Smooth muscle cell (in vitro differentiated cells): ENCODE results near the gene RRAS2. TPM values are rescaled to one million over a fixed set of nuclear protein-coding genes. Genes with fewer than 3 reads are reported as not detected.

ENCODE experiments used
- DNase-seq: peaks from one replicate; lab custom pipeline; 2025; ENCODE audit not compliant: unreplicated experiment; lab: John Stamatoyannopoulos, UW
- H2AFZ ChIP-seq: fragments of 200-600 bp; sonication (generic); 2 replicates; pipeline ENCODE4 v1.6.0; 2016; ENCODE audit warnings: antibody characterized with exemption, low read depth, mild to moderate bottlenecking
- H3F3A ChIP-seq: fragments of 200-600 bp; sonication (generic); 2 replicates; pipeline ENCODE4 v1.6.0; 2017; ENCODE audit warnings: antibody characterized with exemption, low read depth
- H3K27ac ChIP-seq: fragments of 200-600 bp; sonication (generic); 2 replicates; pipeline ENCODE4 v1.5.1; 2016; ENCODE audit warnings: low read depth, mild to moderate bottlenecking
- H3K27me3 ChIP-seq: fragments of 200-600 bp; sonication (generic); 2 replicates; pipeline ENCODE4 v1.6.1; 2016; ENCODE audit warnings: low read depth, mild to moderate bottlenecking
- H3K36me3 ChIP-seq: fragments of 200-600 bp; sonication (generic); 2 replicates; pipeline ENCODE4 v1.5.1; 2016; ENCODE audit warnings: low read depth
- H3K4me1 ChIP-seq: fragments of 200-600 bp; sonication (generic); 2 replicates; pipeline ENCODE4 v1.5.1; 2016; ENCODE audit warnings: low read depth
- H3K4me2 ChIP-seq: fragments of 200-600 bp; sonication (generic); 2 replicates; pipeline ENCODE4 v1.6.0; 2016; ENCODE audit warnings: mild to moderate bottlenecking
- H3K4me3 ChIP-seq: fragments of 200-600 bp; sonication (generic); 2 replicates; pipeline ENCODE4 v1.5.1; 2016; ENCODE audit warnings: mild to moderate bottlenecking
- H3K79me2 ChIP-seq: fragments of 200-600 bp; sonication (generic); 2 replicates; pipeline ENCODE4 v1.6.0; 2016; ENCODE audit warnings: low read depth, mild to moderate bottlenecking
- H3K9ac ChIP-seq: fragments of 200-600 bp; sonication (generic); 2 replicates; pipeline ENCODE4 v1.6.0; 2016; ENCODE audit warnings: low read depth
- H3K9me3 ChIP-seq: fragments of 200-600 bp; sonication (generic); replicated peaks from 2 replicates; pipeline ENCODE4 v1.5.1; 2016; ENCODE audit warnings: low read depth
- H4K20me1 ChIP-seq: fragments of 200-600 bp; sonication (generic); 2 replicates; pipeline ENCODE4 v1.6.0; 2016; ENCODE audit warnings: low read depth
- CTCF ChIP-seq: fragments of 200-600 bp; sonication (generic); IDR thresholded peaks from 2 replicates; pipeline ENCODE4 v1.5.1; 2017; ENCODE audit warnings: borderline replicate concordance, mild to moderate bottlenecking, antibody characterized with exemption; ENCODE audit not compliant: insufficient read depth, poor library complexity, severe bottlenecking
- WGBS: methylation state at CpG from one replicate; pipeline ENCODE4 v1.1.7; 2016; ENCODE audit warnings: low lambda C conversion rate; 5-methylcytosine and 5-hydroxymethylcytosine counted together
- polyA plus RNA-seq: library from polyadenylated mRNA; unstranded; fragments of >200 nt; fragmentation: Nextera tagmentation; extraction: Ambion mirVana; gene quantifications from 2 replicates; pipeline ENCODE4 v1.2.1, GENCODE V29; 2016
- total RNA-seq: library from RNA; depleted of rRNA; stranded (reverse); fragments of >200 nt; gene quantifications from 2 replicates; pipeline ENCODE4 v1.2.3, GENCODE V29; 2014

Gene RRAS2
- total and polyA plus RNA-seq, 2 experiments from 2014 or later: 27.3 to 53.6 TPM

- H3K9ac ChIP-seq: no peak overlapping the region
These were observed 129.5 kb downstream of the RRAS2 start for GRCh38 chr11:14229472-14229871.

GRCh38 chr11:14228356-14228755 lies 130.6 kb downstream of the RRAS2 start:
- no peaks in the 10 kb centered on the region for H3F3A ChIP-seq
- H3K4me3 ChIP-seq: no peak overlapping the region
- no peaks in the 10 kb centered on the region for H3K9me3 ChIP-seq
- peaks cover 4% of the 10 kb centered on the region for H3K27me3 ChIP-seq
- no peak overlapping the region for H2AFZ ChIP-seq
- no peak overlapping the region for H3K27ac ChIP-seq
- H3K79me2 ChIP-seq: no peaks in the 10 kb centered on the region
- DNase-seq: no peak
- H3K9ac ChIP-seq: no peak overlapping the region
- WGBS: 87% methylated on average over 2 of the region's 2 CpGs
- H3K4me1 ChIP-seq: peaks cover 3% of the 10 kb centered on the region
- no peak for TF ChIP-seq CTCF
- H3K36me3 ChIP-seq: no peaks in the 10 kb centered on the region
- no peak overlapping the region for H3K4me2 ChIP-seq
- no peaks in the 10 kb centered on the region for H4K20me1 ChIP-seq

More at GRCh38 chr11:14229472-14229871, 129.5 kb downstream of the RRAS2 start:
- no peak for DNase-seq
- no peaks in the 10 kb centered on the region for H3K36me3 ChIP-seq
- H3F3A ChIP-seq: no peaks in the 10 kb centered on the region
- no peaks in the 10 kb centered on the region for H3K9me3 ChIP-seq
- H3K4me1 ChIP-seq: peaks cover 3% of the 10 kb centered on the region
- no peak overlapping the region for H3K4me2 ChIP-seq
- no peak overlapping the region for H3K4me3 ChIP-seq
- TF ChIP-seq CTCF: no peak
- no peak overlapping the region for H2AFZ ChIP-seq
- H3K27me3 ChIP-seq: peaks cover 4% of the 10 kb centered on the region
- H4K20me1 ChIP-seq: no peaks in the 10 kb centered on the region
- H3K27ac ChIP-seq: no peak overlapping the region
- 56% methylated on average over 11 of the region's 11 CpGs for WGBS
- no peaks in the 10 kb centered on the region for H3K79me2 ChIP-seq

Other genes starting within 250 kb of the RRAS2 start
- 299 and 365 TPM in 2 replicates for gene COPB1, start 140.6 kb upstream of the RRAS2 start, total RNA-seq
- 130 and 135 TPM in 2 replicates for gene COPB1, start 140.6 kb upstream of the RRAS2 start, polyA plus RNA-seq
- gene PSMA1, start 161.2 kb upstream of the RRAS2 start, total RNA-seq: 205 and 207 TPM in 2 replicates
- 236 and 256 TPM in 2 replicates for gene PSMA1, start 161.2 kb upstream of the RRAS2 start, polyA plus RNA-seq